ENCODE results near the gene EYA2. TPM values are rescaled to one million over a fixed set of nuclear protein-coding genes. Genes with fewer than 3 reads are reported as not detected.

The EYA2 gene
- total and polyA plus RNA-seq, 2 donors from 2014 or later: 2.6 to 7.9 TPM

DNA sequence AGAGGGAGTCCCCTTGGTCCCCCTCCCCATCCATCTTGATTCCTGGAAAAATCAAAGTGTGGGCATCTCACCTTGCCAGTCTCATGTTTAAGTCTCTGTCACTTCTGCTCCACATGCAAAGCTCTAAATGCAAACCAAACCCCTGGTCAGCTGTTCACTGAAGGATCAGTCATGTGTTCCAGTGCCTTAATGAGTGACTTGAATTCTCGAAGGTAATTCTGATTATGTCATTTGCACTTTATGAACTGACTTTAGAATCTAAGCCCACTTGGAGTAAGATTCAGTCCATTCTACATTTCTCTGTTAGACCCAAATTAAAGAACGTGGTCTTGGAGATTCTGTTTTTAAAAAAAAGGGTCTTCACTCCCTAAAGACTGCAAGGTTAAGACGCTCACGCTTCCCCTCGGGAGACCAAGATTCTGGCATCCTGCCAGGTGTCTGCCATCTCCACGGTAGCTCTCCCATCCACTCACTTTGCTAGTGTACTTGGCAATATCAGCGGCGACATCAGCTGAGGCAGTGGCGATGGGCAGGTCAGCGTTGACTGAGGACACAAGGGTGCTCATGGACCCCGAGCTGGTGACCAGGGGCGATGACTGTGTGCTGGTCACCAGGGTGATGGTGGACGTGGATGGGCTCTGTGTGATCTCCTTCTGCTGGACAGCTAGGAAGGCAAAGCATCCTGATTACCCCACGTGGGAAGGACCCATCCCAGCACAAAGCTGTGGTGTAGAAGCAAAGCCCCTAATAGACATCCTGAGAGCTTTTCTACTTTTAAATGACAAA, 341.4 kb downstream of the EYA2 start:
- no peak overlapping the region for H3K4me3 ChIP-seq (ENCODE audit: low read length in 3 of 3)
- intact Hi-C loops (cut with DNase I): no loop called here
- DNase-seq (no peak), FAIRE-seq (no peak)
- TF ChIP-seq, protein P1, sequence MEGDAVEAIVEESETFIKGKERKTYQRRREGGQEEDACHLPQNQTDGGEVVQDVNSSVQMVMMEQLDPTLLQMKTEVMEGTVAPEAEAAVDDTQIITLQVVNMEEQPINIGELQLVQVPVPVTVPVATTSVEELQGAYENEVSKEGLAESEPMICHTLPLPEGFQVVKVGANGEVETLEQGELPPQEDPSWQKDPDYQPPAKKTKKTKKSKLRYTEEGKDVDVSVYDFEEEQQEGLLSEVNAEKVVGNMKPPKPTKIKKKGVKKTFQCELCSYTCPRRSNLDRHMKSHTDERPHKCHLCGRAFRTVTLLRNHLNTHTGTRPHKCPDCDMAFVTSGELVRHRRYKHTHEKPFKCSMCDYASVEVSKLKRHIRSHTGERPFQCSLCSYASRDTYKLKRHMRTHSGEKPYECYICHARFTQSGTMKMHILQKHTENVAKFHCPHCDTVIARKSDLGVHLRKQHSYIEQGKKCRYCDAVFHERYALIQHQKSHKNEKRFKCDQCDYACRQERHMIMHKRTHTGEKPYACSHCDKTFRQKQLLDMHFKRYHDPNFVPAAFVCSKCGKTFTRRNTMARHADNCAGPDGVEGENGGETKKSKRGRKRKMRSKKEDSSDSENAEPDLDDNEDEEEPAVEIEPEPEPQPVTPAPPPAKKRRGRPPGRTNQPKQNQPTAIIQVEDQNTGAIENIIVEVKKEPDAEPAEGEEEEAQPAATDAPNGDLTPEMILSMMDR (IDR thresholded peaks at IDR 0.05; ENCODE audit: borderline replicate concordance, extremely low read depth, insufficient read depth): no peak
- H3K4me1 ChIP-seq (ENCODE audit: control insufficient read depth in 2 of 3, insufficient read depth in 2 of 3, low read depth in 1 of 3, low read length in 3 of 3): no peaks in the 10 kb centered on the region
- H3K9ac ChIP-seq (ENCODE audit: low read length in 3 of 3): no peak overlapping the region
- no peak overlapping the region for H3K27ac ChIP-seq (ENCODE audit: low read depth in 2 of 2, low read length in 2 of 2)
- no peaks in the 10 kb centered on the region for H3K9me3 ChIP-seq (ENCODE audit: control insufficient read depth in 2 of 3, insufficient read depth in 1 of 3, low read length in 3 of 3)
- H3K27me3 ChIP-seq (ENCODE audit: control insufficient read depth, insufficient read depth, low read length): no peaks in the 10 kb centered on the region
- H3K36me3 ChIP-seq (ENCODE audit: control insufficient read depth in 2 of 3, insufficient read depth in 3 of 3, low read length in 3 of 3): peaks cover 11 to 29% (median 26%) of the 10 kb centered on the region in 3 donors

DNA sequence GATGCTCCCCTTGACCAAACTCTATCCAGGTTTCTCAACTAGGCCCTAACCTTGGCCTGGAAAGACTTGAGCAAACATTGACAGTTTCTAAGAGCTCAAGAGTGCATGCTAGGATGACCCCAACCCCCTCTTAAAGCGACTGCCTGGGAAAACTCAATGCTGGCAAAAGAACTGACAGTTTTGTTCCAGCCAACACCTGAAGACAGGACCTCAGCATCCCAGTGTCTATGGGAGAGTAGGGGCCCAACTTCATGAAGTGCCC, 341.9 kb downstream of the EYA2 start:
- DNase-seq: no peak
- no peaks in the 10 kb centered on the region for H3K27me3 ChIP-seq (ENCODE audit: control insufficient read depth, insufficient read depth, low read length)

DNA sequence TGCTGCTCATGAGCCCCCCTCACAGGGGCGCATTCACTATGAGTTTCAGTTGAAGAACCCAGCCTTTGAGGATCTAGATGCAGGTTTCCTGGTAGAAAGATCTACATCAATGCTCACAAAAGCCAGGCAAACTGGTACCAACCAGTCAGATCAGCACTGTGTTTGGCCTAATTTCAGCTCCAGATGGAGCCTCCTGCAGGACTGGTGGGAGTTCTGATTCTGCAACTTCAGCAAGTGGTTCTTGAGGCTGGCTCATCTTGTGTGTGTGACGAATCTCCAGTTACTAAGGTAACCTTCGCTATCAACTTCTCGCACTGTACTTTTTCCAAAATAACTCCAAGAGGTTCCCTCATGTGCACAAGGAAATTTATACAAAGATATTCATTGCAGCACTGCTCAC, 343.1 kb downstream of the EYA2 start:
- H3K27ac ChIP-seq (ENCODE audit: low read depth in 2 of 2, low read length in 2 of 2): no peak overlapping the region
- FAIRE-seq (no peak), DNase-seq (no peak)
- H3K4me1 ChIP-seq (ENCODE audit: control insufficient read depth in 2 of 3, insufficient read depth in 2 of 3, low read depth in 1 of 3, low read length in 3 of 3): no peaks in the 10 kb centered on the region
- TF ChIP-seq, protein P1 (IDR thresholded peaks at IDR 0.05; ENCODE audit: borderline replicate concordance, extremely low read depth, insufficient read depth): no peak
- no peak overlapping the region for H3K9ac ChIP-seq (ENCODE audit: low read length in 3 of 3)
- H3K4me3 ChIP-seq (ENCODE audit: low read length in 3 of 3): no peak overlapping the region
- peaks cover 11 to 26% (median 23%) of the 10 kb centered on the region in 3 donors for H3K36me3 ChIP-seq (ENCODE audit: control insufficient read depth in 2 of 3, insufficient read depth in 3 of 3, low read length in 3 of 3)
- H3K27me3 ChIP-seq (ENCODE audit: control insufficient read depth, insufficient read depth, low read length): no peaks in the 10 kb centered on the region
- no peaks in the 10 kb centered on the region for H3K9me3 ChIP-seq (ENCODE audit: control insufficient read depth in 2 of 3, insufficient read depth in 1 of 3, low read length in 3 of 3)
- intact Hi-C loops (cut with DNase I): no loop called here

More for the DNA sequence above, 341.9 kb downstream of the EYA2 start:
- no peak overlapping the region for H3K27ac ChIP-seq (ENCODE audit: low read depth in 2 of 2, low read length in 2 of 2)
- no peaks in the 10 kb centered on the region for H3K9me3 ChIP-seq (ENCODE audit: control insufficient read depth in 2 of 3, insufficient read depth in 1 of 3, low read length in 3 of 3)
- H3K9ac ChIP-seq (ENCODE audit: low read length in 3 of 3): no peak overlapping the region
- H3K4me1 ChIP-seq (ENCODE audit: control insufficient read depth in 2 of 3, insufficient read depth in 2 of 3, low read depth in 1 of 3, low read length in 3 of 3): no peaks in the 10 kb centered on the region
- peaks cover 11 to 26% (median 26%) of the 10 kb centered on the region in 3 donors for H3K36me3 ChIP-seq (ENCODE audit: control insufficient read depth in 2 of 3, insufficient read depth in 3 of 3, low read length in 3 of 3)
- no peak for FAIRE-seq
- intact Hi-C loops (cut with DNase I): no loop called here
- no peak overlapping the region for H3K4me3 ChIP-seq (ENCODE audit: low read length in 3 of 3)
- TF ChIP-seq, protein P1 (IDR thresholded peaks at IDR 0.05; ENCODE audit: borderline replicate concordance, extremely low read depth, insufficient read depth): no peak

Small RNA genes within 50 kb of the gene (microRNA-seq; reads per million reads assigned to microRNA genes)
- gene MIR3616: 1.0 reads per million

Other genes with a start within 250 kb of the EYA2 start
- 31.5 TPM for gene SLC13A3, start 243.4 kb upstream of the EYA2 start, total RNA-seq
- gene SLC13A3, start 243.4 kb upstream of the EYA2 start, polyA plus RNA-seq (ENCODE audit: insufficient read depth, low read depth, low replicate concordance): 241 TPM
- gene TP53RK, start 205.4 kb upstream of the EYA2 start, total RNA-seq: 11.0 TPM
- 9.3 TPM for gene TP53RK, start 205.4 kb upstream of the EYA2 start, polyA plus RNA-seq (ENCODE audit: insufficient read depth, low read depth, low replicate concordance)
- gene SLC2A10, start 185.2 kb upstream of the EYA2 start, total RNA-seq: 7.1 TPM
- 3.7 TPM for gene SLC2A10, start 185.2 kb upstream of the EYA2 start, polyA plus RNA-seq (ENCODE audit: insufficient read depth, low read depth, low replicate concordance)

Measured in kidney (tissue), 14 donors.